Measurements from ENCODE around the gene FADS2.
A peak's percentile ranks its signal among the peaks of the same experiment; 100 is the strongest.

Gene FADS2

DNA sequence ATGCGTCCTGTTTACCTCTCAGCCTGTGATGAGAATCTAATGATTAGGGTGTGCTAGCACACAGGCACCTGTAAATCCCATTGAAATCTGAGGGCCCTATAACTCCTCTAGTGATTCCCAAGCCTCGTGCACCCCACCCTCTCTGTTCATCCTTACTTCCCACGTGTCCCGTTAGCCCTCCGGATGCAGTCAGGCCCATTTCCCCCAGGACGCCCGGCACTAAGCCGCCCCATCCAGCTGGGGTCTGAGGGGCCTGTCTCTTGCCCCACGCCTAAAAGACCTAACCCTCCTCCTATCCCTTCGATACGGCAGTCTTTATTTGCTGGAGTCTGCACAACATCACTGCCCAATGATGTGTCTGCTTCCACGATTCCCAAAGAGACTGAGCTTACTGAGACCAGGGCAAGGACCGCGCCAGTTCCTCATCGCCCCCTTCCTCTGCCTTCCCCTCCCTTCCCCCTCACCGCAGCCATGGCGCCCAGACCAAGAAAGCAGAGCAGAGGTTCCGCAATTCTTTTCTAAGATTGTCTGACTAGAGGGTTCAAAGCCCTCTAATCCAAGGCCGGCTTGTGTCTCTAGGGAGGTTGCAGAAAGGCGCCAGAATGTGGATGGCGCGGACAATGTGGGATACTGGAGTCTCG is 1.1 kb upstream of the FADS2 start:
- peak; percentile 5 to 36 for DNase-seq

DNA sequence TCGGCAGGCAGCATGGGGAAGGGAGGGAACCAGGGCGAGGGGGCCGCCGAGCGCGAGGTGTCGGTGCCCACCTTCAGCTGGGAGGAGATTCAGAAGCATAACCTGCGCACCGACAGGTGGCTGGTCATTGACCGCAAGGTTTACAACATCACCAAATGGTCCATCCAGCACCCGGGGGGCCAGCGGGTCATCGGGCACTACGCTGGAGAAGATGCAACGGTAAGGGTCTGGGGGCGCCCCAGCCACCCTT is 204 bp downstream of the FADS2 start:
- no peak for DNase-seq

DNA sequence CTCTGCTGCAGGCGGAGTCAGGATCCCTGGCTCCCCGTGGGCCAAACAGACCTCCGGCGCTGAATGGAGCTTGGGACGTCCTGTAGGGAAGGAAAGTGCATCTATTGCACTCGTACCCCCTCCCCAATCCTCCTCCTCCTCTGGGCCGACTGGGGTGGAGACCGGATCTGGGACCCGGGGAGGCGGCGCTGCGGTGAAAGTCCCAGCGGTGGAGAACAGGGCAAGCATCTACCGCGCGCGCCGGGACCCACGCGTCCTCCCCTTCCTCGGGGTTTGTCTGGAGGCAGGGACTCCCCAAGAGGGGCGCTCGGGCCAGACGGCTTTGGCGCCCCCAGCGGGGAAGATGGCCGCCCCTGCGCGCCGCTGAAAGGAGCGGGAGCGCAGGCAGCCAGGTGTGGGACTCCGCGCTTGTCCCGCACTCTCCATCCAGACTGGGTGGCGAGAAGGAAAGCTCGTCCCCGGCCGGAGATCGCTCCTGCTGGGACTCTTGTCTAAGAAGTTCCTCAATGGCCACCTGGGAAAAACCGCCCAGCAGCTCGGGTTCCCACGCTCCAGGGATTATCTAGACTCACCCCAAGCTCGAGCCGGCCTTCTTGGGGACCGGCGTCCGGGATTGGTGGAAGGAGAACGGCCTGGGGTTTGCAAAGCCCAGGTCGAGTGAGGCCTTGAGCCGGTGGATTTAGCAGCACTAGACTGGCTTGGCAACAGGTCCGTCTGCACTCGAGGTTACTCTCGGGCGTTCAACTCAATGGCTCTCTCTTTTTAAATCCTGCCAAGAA is 718 bp downstream of the FADS2 start:
- peak; percentile 15 for DNase-seq

DNA sequence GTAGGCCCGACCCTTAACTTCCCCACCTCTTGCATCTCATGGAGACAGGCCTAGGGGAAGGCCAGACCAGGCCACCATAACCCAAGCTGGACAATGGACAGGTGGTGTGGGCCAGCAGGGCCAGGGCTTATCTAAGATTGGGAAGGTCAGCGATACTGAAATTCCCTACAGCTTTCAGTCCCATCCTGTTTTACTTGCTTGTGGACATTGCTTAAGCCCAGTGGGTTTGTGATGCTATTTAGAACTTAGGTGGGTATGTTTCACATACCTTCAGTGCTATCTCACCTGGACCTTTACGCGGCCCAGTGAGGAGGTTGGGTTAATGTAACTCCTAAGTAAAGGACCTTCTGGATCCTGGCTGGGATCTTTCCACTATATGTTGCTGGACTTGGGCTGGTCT is 1.7 kb downstream of the FADS2 start:
- no peak for DNase-seq

DNA sequence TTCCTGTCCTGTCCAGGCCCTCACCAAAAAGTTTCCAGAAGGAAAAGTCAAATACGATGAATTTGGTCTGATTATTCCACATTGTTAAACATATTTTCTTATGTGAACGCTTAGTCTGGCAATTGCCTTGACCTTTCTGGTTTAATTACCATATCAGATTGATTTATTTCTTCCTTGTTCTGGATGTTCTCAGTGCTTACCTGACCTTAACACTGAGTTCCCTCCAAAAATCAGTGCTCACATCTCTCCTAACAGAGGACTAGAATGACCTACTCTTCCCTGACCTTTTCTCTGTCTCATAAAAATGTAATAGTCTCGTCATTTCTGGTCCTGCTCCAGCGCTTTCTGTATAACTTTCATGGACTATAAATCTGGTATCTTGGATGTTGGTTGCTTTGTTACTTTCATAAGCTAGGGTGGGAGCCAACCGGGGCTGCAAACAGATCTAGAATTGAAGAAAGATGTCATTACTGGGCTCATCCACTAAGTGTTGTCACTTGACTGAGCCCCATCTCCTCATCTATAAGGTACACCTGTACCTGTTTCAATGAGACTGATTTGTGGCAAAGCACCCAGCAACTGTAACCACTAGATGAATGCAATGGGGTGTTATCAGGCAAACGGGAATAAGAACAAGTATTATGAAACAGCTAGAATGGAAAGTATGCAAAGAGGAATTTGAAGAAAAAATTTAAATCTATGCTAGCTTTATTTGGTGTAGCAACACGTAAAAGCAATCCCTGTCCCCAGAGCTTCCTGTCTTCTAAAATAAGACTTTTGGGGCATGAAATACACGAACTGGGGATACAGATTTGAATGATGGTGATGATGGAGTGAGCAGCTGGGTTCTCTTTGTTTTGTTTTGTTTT is 2.4 kb downstream of the FADS2 start:
- no peak for DNase-seq

- DNase-seq: no peak
Observed at GRCh38 chr11:61832207-61832606, 4.1 kb downstream of the FADS2 start.

GRCh38 chr11:61832754-61833153 is 4.7 kb downstream of the FADS2 start:
- no peak for DNase-seq

DNA sequence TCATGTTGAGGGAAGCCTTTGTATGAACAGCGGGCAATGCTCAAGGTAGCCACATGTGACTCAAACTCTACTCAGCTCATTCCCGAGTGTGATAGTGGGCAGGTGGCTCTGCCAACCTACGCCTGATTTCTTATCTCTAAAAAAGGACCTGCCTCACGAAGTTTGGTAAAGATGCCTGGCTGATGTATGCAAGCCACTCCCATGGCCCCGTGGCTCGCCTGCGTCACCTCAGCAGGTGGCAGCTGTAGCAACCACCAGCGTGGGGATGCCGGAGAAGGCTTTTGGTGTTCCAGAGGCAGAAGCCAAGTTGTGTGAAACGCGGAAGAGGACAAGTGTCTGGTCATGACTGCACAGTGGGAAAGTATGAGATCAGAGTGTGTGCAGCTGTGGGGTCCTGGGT is 5.4 kb downstream of the FADS2 start:
- peak in 1 of 2 donors; percentile 29 for DNase-seq

- DNase-seq: no peak
Observed at GRCh38 chr11:61833926-61834277, 5.8 kb downstream of the FADS2 start.

GRCh38 chr11:61834278-61835048 is 6.4 kb downstream of the FADS2 start:
- peak; percentile 69 to 70 for DNase-seq

DNA sequence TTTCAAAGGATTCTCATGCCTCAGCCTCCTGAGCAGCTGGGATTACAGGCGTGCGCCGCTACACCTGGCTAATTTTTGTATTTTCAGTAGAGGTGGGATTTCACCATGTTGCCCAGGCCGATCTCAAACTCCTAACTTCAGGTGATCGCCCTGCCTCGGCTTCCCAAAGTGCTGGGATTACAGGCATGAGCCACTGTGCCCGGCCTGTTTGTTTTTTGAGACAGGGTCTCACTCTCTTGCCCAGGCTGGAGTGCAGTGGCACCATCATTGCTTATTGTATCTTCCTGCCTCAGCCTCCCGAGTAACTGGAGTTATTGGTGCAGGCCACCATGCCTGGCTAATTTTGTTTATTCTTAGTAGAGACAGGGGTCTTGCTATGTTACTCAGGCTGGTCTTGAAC is 8.1 kb downstream of the FADS2 start:
- DNase-seq: no peak

- no peak for DNase-seq
Observed at GRCh38 chr11:61837411-61838005, 9.4 kb downstream of the FADS2 start.

GRCh38 chr11:61838501-61838900 is 10.4 kb downstream of the FADS2 start:
- no peak for DNase-seq

DNA sequence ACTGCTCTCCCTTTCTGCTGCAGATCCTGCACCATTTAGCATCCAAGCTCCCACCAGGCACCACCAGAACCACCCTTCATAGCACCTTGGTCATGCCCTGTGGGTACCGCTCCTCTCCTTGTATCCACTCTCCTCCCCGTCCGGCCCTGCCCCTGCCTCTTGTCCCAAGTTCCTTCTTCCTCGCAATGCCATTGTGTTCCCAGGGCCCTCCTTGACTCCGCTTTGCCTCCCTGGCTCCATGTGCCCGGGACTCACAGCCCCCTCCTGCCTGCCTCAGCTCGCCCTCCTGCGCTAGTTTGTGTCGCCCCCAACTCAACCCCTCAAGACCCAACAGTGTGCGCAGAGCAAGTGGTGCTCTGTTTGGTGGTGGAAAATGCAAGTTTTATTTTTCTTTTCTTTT is 10.8 kb downstream of the FADS2 start:
- DNase-seq: no peak

GRCh38 chr11:61839742-61840141 is 11.6 kb downstream of the FADS2 start:
- no peak for DNase-seq

DNA sequence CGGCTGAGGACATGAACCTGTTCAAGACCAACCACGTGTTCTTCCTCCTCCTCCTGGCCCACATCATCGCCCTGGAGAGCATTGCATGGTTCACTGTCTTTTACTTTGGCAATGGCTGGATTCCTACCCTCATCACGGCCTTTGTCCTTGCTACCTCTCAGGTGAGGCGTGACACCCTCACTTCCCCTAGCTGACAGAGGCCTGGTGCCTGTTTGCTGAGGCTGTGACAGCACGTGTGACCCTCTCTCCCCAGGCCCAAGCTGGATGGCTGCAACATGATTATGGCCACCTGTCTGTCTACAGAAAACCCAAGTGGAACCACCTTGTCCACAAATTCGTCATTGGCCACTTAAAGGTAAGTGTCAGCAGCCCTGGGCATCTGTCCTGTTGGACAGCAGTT is 12.3 kb downstream of the FADS2 start:
- no peak for DNase-seq

GRCh38 chr11:61841636-61842527 is 13.8 kb downstream of the FADS2 start:
- DNase-seq: no peak

DNA sequence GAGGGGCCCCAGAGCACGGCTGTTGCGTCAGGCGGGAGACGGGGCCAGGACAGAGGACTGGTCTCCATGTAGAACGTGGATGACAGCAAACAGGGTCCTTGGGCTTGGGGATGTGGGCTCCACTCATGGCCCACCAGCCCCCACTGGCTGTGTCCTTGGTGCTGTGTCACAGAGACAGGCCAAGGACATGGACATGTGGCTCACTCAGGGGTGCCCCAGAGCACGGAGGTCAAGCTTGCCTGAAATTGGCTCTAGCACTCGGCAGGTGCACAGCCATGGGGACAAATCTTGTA is 14.4 kb downstream of the FADS2 start:
- DNase-seq: no peak

GRCh38 chr11:61844909-61845565 is 16.9 kb downstream of the FADS2 start:
- no peak for DNase-seq

- DNase-seq: no peak
Observed at GRCh38 chr11:61846362-61847020, 18.4 kb downstream of the FADS2 start.
